Endometrium (tissue), 2 donors: Measurements from ENCODE around the gene NGLY1.

Source experiments
- FAIRE-seq: peaks from 2 replicates; lab custom pipeline; 2012; peaks lifted over from hg19 to GRCh38; lab: Jason Lieb, UNC
- donor health status: control.
- donor health status: control.

Gene NGLY1

DNA sequence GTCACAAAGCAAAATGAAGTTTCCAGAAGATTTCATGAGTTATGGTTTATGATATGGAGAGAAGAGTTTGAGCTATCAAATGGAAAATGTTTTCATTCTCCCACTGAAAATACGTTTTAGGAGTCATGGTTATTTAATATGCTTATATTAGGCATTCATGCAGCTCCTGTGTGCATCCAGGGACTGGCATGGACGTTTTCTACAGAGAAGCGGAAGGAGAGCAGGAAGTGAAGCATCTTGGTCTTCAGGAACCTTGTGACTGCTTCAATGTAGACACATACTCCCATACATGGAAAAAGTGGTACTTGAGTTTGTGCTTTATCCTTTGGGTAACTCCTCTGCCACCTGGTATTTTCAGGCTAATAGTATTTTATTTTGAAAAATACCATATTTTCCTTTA lies 75.2 kb downstream of the NGLY1 start:
- FAIRE-seq, result no peak

DNA sequence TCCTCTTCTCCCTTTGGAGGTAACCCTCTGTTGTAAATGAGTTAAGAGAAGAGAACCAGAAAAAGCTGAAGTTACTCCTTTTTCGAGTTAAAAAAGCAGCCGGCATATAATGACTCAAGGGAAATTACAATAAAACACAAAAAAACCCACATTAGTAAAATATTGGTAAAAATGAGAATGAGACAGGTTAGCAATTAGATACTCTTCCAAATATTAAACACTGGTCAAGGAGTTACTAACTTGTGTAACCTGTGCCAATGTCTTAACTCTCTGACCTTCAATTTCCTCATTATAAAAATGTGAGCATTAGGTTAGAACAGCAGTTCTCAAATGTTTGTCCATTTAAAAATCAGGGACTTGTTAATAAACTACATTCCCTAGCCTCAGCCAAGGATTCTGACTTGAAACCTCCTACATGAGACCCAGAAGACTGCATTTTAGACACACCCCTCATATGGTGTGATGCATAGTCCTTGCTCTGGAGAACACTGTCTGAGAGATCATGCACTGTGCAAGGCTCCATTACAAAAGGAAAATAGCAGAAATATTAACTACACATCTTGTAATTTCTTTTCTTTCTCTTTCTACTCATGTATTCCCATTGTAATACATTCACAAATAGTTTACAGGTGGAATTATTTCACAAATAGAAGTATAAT lies 75.8 kb downstream of the NGLY1 start:
- FAIRE-seq, result no peak

- no peak for FAIRE-seq
Observed at GRCh38 chr3:25706213-25706612, 77.0 kb downstream of the NGLY1 start.

DNA sequence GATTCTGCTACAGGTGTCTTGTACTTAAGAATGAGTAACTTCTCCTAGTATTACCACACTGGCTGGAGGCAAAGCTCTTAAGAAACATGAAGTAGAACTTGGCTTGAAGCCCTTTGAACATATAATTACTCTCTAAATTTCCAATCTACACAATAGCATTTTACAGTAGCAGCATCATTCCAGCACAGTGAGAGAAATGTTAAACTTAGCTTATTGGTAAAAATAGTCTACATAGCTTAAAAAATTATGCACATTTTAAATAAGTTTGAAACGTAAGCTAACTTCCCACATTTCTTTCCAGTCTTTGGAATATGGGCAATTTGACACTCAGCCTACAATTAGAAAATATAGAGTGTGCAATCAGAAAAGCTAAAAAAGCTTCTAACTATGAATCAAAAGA lies 85.7 kb downstream of the NGLY1 start:
- FAIRE-seq, result no peak

DNA sequence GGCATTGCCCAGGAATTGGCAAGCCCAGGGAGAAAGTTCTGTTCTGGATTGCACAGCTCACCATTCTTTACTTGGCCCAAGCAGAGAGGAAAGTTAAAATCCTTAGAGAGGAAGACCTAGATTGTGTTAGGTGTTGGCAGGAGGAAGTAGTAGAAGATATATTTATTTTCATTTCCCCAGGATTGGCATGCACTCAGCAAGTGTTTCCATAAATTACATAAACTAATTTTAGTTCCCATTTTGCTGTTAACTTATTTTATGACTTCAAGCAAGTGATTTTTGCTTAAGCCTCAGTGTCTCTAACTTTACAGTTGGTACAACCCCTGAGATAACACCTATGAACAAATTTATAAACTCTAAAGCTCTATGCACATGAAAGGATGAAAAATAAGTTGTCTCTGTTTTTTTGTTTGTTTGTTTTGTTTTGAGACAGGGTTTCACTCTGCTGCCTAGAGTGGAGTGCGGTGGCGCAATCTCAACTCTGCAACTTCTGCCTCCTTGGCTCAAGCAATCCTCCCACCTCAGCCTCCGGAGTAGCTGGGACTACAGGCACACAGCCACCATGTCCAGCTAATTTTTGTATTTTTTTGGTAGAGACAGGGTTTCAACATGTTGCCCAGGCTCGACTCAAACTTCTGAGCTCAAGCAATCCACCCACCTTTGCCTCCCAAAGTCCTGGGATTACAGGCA lies 87.4 kb downstream of the NGLY1 start:
- no peak for FAIRE-seq

GRCh38 chr3:25693238-25693637 lies 90.0 kb downstream of the NGLY1 start:
- FAIRE-seq, result no peak

GRCh38 chr3:25692341-25692740 lies 90.9 kb downstream of the NGLY1 start:
- peak; percentile 21 for FAIRE-seq

GRCh38 chr3:25690768-25691533 lies 92.3 kb downstream of the NGLY1 start:
- no peak for FAIRE-seq

DNA sequence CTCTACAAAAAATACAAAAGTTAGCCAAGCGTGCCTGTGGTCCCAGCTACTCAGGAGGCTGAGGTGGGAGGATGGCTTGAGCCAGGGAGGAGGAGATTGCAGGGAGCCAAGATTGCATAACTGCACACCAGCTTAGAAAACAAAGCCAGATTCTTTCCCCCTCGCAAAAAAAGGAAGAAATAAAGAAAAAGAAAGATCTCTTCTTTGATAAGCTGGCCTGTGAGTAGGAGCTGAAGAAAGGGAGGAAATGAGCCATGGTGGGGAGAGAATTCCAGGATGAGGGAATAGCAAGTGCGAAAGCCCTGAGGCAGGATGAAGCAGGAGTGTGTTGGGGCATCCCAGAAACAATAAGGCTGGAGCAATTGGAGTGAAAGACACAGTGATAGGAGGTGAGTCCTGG lies 94.0 kb downstream of the NGLY1 start:
- FAIRE-seq, result no peak

DNA sequence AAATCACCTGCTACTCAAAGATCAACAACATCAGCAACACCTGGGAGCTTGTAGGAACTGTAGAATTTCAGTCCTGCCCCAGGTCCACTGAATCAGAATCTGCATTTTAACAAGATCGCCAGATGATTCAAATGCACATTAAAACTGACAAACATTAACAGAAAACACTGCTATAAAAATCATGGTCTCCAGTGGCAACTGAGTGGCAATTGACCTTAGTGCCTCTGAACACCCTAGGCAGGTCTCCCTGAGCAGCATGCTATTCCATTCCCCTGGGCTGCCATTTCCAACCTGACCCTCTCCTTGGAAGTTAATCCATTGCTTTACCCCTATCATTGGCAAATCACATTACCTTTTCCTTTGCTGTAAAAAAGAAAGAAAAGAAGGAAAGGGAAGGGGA lies 95.5 kb downstream of the NGLY1 start:
- no peak for FAIRE-seq

- no peak for FAIRE-seq
Observed at GRCh38 chr3:25686766-25687165, 96.5 kb downstream of the NGLY1 start.

DNA sequence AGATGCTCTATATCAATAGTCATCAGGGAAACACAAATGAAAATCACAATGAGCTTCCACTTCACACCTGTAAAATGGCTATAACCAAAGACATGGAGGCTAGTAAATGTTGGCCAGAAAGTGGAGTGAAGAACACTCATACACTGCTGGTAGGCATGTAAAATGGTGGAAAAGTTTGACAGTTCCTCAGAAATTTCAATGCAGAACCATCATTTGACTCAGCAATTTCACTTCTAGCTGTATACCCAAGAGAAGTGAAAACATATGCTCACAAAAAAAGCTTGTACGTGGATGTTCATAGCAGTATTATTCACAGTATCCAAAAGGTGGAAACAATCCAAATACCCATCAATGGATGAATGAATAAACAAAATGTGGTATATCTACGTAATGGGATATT lies 99.4 kb downstream of the NGLY1 start:
- no peak for FAIRE-seq

GRCh38 chr3:25683410-25683809 lies 99.8 kb downstream of the NGLY1 start:
- no peak for FAIRE-seq

DNA sequence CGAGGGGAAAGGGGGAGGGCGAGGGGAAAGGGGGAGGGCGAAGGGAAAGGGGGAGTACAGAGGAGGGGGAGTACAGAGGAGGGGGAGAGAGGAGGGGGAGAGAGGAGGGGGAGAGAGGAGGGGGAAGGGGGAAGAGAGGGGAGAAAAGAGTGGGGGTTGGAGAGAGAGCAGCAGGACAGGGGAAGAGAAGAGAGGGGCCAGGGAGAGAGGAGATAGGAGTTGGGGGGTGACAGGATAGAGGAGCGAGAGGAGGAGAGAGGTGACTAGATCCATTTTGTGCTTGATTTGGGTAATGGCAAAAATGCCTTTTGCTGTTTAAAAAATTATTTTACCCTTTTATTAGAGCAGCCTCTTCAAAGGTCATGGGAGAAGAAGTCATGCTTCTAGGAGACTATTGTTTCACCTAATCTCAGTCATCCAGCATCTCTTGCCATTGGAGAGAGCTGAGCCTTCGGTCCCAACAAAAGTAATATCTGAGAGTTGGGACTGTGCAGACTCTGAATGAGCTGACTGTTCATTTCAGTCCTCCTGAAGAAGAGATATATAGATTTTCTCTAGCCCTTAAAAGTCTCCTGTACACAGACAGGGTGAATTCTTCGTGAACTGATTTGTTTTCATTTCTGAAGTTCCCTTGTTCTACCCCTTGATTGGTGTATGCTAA lies 103.5 kb downstream of the NGLY1 start:
- FAIRE-seq, result no peak

DNA sequence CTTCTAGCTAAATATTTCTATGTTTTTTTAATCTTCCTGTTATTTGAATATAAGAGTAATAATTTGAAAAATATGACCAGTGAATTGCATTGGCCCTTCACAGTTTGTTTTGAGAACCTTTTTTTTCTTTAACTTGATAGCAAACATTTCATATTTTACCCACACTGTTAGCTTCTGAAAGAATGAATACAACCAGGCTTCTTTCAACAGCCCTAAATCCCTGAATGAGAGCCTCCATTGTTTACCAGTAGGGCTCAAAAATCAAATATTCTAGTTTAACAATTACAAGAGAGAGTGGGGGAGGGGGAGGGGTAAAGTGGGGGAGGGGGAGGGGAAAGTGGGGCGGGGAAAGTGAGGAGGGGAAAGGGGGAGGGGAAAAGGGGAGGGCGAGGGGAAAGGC lies 104.1 kb downstream of the NGLY1 start:
- no peak for FAIRE-seq

DNA sequence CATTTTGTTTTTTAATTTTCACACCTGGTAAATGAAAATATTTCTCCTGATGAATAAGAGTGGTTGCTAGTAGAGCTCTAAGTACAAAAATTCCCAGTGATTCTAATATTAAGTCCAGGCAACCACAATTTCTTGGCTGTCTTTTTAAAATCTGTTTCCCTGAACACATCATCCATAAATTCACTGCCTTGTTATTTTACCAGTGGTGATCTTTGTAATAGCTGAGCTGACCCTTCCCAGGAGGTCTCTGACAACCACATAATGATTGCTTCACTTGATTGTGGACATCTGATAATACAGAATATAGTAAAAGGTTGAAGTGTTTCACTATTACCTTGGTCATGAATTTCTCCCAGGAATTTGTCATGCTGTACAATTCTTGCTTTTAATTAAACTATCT lies 104.7 kb downstream of the NGLY1 start:
- no peak for FAIRE-seq

GRCh38 chr3:25677121-25677520 lies 106.1 kb downstream of the NGLY1 start:
- no peak for FAIRE-seq

GRCh38 chr3:25674670-25675069 lies 108.6 kb downstream of the NGLY1 start:
- no peak for FAIRE-seq

- no peak for FAIRE-seq
Observed at GRCh38 chr3:25673738-25674298, 109.4 kb downstream of the NGLY1 start.
